ENCODE measurements around the gene AMZ2. TPM values are rescaled to one million over a fixed set of nuclear protein-coding genes. Genes with fewer than 3 reads are reported as not detected.
"Not testable (repeated sequence)": the region's sequence is repeated elsewhere in the genome, so short reads cannot be mapped to it uniquely, and the experiment has no call there.

AMZ2 gene
- total RNA-seq, 1 experiment from 2014 or later, result 59.6 TPM

DNA sequence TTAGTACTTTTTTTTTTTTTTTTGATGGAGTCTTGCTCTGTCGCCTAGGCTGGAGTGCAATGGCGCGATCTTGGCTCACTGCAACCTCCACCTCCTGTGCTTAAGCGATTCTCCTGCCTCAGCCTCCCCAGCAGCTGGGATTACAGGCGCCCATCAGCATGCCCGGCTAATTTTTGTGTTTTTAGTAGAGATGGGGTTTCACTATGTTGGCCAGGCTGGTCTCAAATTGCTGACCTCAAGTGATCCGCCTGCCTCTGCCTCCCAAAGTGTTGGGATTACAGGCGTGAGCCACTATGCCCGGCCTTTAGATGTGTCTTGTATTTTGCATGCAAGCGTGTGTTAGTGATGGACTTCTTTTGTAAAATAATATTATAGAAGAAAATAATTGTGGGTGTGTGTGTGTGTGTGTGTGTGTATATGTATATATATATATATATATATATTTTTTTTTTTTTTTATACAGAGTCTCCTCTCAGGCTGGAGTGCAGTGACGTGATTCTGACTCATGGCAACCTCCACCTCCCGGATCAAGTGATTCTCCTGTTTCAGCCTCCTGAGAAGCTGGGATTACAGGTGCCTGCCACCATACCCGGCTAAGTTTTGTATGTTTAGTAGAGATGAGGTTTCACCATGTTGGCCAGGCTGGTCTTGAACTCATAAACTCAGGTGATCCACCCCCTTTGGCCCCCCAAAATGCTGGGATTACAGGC lies 38.5 kb upstream of the AMZ2 start:
- ATAC-seq; H3K9me3 ChIP-seq (ENCODE audit: control insufficient read depth, insufficient read depth, low read depth, low read length); in situ Hi-C loops (cut with HindIII; ENCODE audit: low pct_unique_long_range_greater_than_20kb, low sequenced_read_pairs); DNase-seq (ENCODE audit: low read depth, low spot score); POLR2A ChIA-PET; H3K4me3 ChIP-seq (ENCODE audit: low read depth in 2 of 2, low read length in 2 of 2); H3K27me3 ChIP-seq (ENCODE audit: control insufficient read depth, insufficient read depth, low read length); BruUV-seq (replicated peaks); H3K4me1 ChIP-seq (ENCODE audit: control insufficient read depth, insufficient read depth, low read length); H3K27ac ChIP-seq (ENCODE audit: low read length); H3K36me3 ChIP-seq (ENCODE audit: control insufficient read depth, insufficient read depth, low read length); intact Hi-C loops (cut with micrococcal nuclease; ENCODE audit: unreplicated experiment): not testable (repeated sequence)
- CTCF ChIA-PET, result interaction anchor here (0.7 kb wide), 1 partner anchor 550 kb away, joined by 6 read pairs; no protein-coding TSS in a partner anchor

- Histone ChIP-seq H3K27me3 (ENCODE audit: control insufficient read depth, insufficient read depth, low read length) (no peaks in the 10 kb centered on the region), H3K4me3 (ENCODE audit: low read depth in 2 of 2, low read length in 2 of 2) (no peak overlapping the region), H3K4me1 (ENCODE audit: control insufficient read depth, insufficient read depth, low read length) (peaks cover 5% of the 10 kb centered on the region; the same call in 1 of the 2 replicates), H3K27ac (ENCODE audit: low read length) (no peak overlapping the region), H3K36me3 (ENCODE audit: control insufficient read depth, insufficient read depth, low read length) (no peaks in the 10 kb centered on the region), H3K9me3 (ENCODE audit: control insufficient read depth, insufficient read depth, low read depth, low read length) (no peaks in the 10 kb centered on the region)
- intact Hi-C loops (cut with micrococcal nuclease; ENCODE audit: unreplicated experiment) (no loop called here), in situ Hi-C loops (cut with HindIII; ENCODE audit: low pct_unique_long_range_greater_than_20kb, low sequenced_read_pairs) (no loop called here)
- TF ChIP-seq SIN3A (IDR thresholded peaks at IDR 0.05; ENCODE audit: borderline replicate concordance, insufficient read depth, low read depth, low read length) (no peak), REST (IDR thresholded peaks at IDR 0.05; ENCODE audit: insufficient read depth in 1 of 2, low read depth in 2 of 2, low read length in 1 of 2) (no peak), CTCF (IDR thresholded peaks at IDR 0.05) (no peak), POLR2AphosphoS5 (IDR thresholded peaks at IDR 0.05; ENCODE audit: low read depth, low read length) (no peak), TCF7L2 (IDR thresholded peaks at IDR 0.05; ENCODE audit: low read depth, low read length) (no peak)
- ATAC-seq (no peak), DNase-seq (ENCODE audit: low read depth, low spot score) (no peak)
- POLR2A ChIA-PET, result no interaction called here
- CTCF ChIA-PET, result interaction anchor here (0.6 kb wide), 1 partner anchor 22 kb away, joined by 3 read pairs; no protein-coding TSS in a partner anchor
- BruUV-seq (replicated peaks), result no TSS peak
Measured at GRCh38 chr17:68210570-68211315, 37.1 kb upstream of the AMZ2 start.

DNA sequence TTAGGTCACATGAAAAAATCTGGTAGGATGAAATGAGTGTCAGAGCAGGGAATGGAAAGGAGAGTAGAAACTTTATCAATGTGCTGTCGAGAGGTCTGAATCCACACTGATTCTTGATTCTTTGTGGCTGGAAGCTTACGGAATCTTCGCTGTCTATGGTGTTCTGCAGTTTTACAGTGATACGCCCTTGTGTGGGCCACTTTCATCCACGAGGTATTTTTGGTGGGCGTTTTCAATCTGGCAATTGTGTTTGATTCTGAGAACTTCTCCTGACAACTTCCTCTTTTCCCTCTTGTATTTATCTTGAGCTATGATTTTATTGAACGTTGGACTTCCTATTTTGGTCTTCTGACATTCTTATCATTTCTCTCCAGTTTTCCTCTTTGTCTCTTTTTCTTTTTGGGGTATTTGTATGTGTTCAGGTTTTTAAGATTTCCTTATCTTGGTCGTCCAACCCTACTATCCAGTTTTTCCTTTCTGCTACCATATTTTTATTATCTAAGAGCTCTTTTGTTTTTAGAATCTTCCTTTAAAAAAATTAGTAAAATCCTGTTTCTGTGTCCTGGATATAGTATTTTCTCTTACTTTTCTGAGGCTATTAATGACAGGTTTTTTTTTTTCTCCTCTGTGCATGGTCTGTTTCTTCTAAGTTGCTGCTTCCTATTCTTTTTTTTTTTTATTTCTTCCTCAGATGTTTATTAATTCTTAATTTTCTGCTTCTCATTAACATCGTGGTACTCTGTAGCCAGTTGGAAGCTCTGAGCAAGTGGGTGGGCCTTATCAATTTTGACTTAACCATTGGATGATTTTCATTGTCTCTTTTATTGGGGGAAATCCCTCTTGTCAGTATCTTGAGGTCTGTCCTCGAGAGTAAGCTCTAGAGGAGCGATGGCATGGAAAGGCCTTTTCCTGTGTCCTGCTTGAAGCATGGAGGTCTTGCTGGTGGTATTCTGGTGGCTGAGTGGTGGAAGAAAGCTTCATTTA lies 34.1 kb upstream of the AMZ2 start:
- H3K4me3 ChIP-seq (ENCODE audit: low read depth in 2 of 2, low read length in 2 of 2); intact Hi-C loops (cut with micrococcal nuclease; ENCODE audit: unreplicated experiment); ATAC-seq; H3K27me3 ChIP-seq (ENCODE audit: control insufficient read depth, insufficient read depth, low read length); POLR2A ChIA-PET; H3K27ac ChIP-seq (ENCODE audit: low read length); CTCF ChIA-PET; BruUV-seq (replicated peaks); H3K36me3 ChIP-seq (ENCODE audit: control insufficient read depth, insufficient read depth, low read length); H3K4me1 ChIP-seq (ENCODE audit: control insufficient read depth, insufficient read depth, low read length); DNase-seq (ENCODE audit: low read depth, low spot score); H3K9me3 ChIP-seq (ENCODE audit: control insufficient read depth, insufficient read depth, low read depth, low read length); in situ Hi-C loops (cut with HindIII; ENCODE audit: low pct_unique_long_range_greater_than_20kb, low sequenced_read_pairs): not testable (repeated sequence)

DNA sequence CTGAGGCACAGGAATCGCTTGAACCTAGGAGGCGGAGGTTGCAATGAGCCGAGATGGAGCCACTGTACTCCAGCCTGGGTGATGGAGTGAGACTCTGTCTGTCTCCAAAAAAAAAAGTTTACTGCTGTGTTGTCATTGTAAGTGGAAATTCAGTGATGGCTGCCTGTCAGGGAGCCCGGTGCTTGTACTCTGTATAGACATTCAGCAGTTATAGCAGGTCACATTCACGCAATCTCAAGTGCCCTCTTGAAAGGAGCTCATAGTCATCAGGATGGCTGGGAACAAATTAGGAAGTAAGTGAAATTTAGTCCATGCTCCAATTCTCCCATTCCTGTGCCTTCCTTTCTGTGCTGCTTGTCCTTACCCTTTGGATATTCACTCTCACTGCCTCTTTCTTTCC lies 32.4 kb upstream of the AMZ2 start:
- H3K4me3 ChIP-seq (ENCODE audit: low read depth in 2 of 2, low read length in 2 of 2); H3K9me3 ChIP-seq (ENCODE audit: control insufficient read depth, insufficient read depth, low read depth, low read length); H3K36me3 ChIP-seq (ENCODE audit: control insufficient read depth, insufficient read depth, low read length); POLR2A ChIA-PET; BruUV-seq (replicated peaks); H3K27ac ChIP-seq (ENCODE audit: low read length); in situ Hi-C loops (cut with HindIII; ENCODE audit: low pct_unique_long_range_greater_than_20kb, low sequenced_read_pairs); H3K27me3 ChIP-seq (ENCODE audit: control insufficient read depth, insufficient read depth, low read length); DNase-seq (ENCODE audit: low read depth, low spot score); intact Hi-C loops (cut with micrococcal nuclease; ENCODE audit: unreplicated experiment); CTCF ChIA-PET; H3K4me1 ChIP-seq (ENCODE audit: control insufficient read depth, insufficient read depth, low read length); ATAC-seq: not testable (repeated sequence)
